ENCODE results near the gene GRPEL1. TPM values are rescaled to one million over a fixed set of nuclear protein-coding genes. Genes with fewer than 3 reads are reported as not detected.

GRPEL1 gene
- total RNA-seq, 1 experiment from 2014 or later: 49.9 TPM

- no peaks in the 10 kb centered on the region for H3K9me2 ChIP-seq (ENCODE audit: insufficient read depth)
- H3K9me3 ChIP-seq (ENCODE audit: insufficient read depth, low read depth): no peaks in the 10 kb centered on the region
- H3K27me3 ChIP-seq (ENCODE audit: insufficient read depth, low read depth): no peaks in the 10 kb centered on the region
- 0 out of 2 replicates have a peak, but pooled peaks cover 4% of the 10 kb centered on the region for H4K20me1 ChIP-seq (ENCODE audit: insufficient read depth)
- H3K4me3 ChIP-seq: peak within 1 kb of the TSS; percentile 86
- intact Hi-C loops (cut with micrococcal nuclease; ENCODE audit: unreplicated experiment): loop anchor here (1.0 to 2.0 kb wide), 3 partner anchors 25 to 135 kb away; partner anchors contain the start of genes GRPEL1 and TBC1D14
- H3F3A ChIP-seq (ENCODE audit: insufficient read depth, low read depth): no peaks in the 10 kb centered on the region
- no peak within 1 kb of the TSS for H3K27ac ChIP-seq
- H2AFZ ChIP-seq: peak within 1 kb of the TSS; percentile 91
- peak in 1 of 2 experiments; percentile 46 for DNase-seq
- ChIA-PET CTCF (interaction anchor here (0.6 to 1.5 kb wide), 6 partner anchors 9 to 134 kb away, joined by 3 to 11 read pairs (median 4); no protein-coding TSS in a partner anchor), POLR2A (ENCODE audit: unreplicated experiment) (interaction anchor here (0.5 to 0.7 kb wide), 7 partner anchors 24 to 403 kb away, joined by 3 to 5 read pairs (median 3); partner anchors contain the start of gene GRPEL1)
- H3K36me3 ChIP-seq (ENCODE audit: low read depth): no peaks in the 10 kb centered on the region
- H3K4me2 ChIP-seq: peak within 1 kb of the TSS; percentile 95
- BruUV-seq (replicated peaks): no TSS peak
- H3K79me2 ChIP-seq (ENCODE audit: low read depth): peaks cover 30% of the 10 kb centered on the region
- TF ChIP-seq CTCF (conservative IDR thresholded peaks at IDR 0.05) (no peak), EZH2 (IDR thresholded peaks at IDR 0.05; ENCODE audit: low read depth) (no peak)
- H3K4me1 ChIP-seq (replicated peaks; ENCODE audit: insufficient read depth): 0 out of 2 replicates have a peak, but pooled peaks cover 16% of the 10 kb centered on the region
Observed at GRCh38 chr4:7043284-7044136, 24.4 kb downstream of the GRPEL1 start, which contains the start of gene TADA2B. Gene TADA2B, plus strand, starts transcription at chr4:7043372. Its CDS starts 208 bp downstream, at chr4:7043580.

- Histone ChIP-seq H3K4me2 (peak overlapping the region; percentile 78), H3K27ac (no peak overlapping the region), H3K4me3 (peak overlapping the region; percentile 75), H3K36me3 (ENCODE audit: low read depth) (no peaks in the 10 kb centered on the region), H3F3A (ENCODE audit: insufficient read depth, low read depth) (no peaks in the 10 kb centered on the region), H3K9me2 (ENCODE audit: insufficient read depth) (no peaks in the 10 kb centered on the region), H2AFZ (peak overlapping the region; percentile 91), H3K79me2 (ENCODE audit: low read depth) (peaks cover 28% of the 10 kb centered on the region), H3K4me1 (replicated peaks; ENCODE audit: insufficient read depth) (0 out of 2 replicates have a peak, but pooled peaks cover 16% of the 10 kb centered on the region), H3K27me3 (ENCODE audit: insufficient read depth, low read depth) (no peaks in the 10 kb centered on the region), H4K20me1 (ENCODE audit: insufficient read depth) (0 out of 2 replicates have a peak, but pooled peaks cover 4% of the 10 kb centered on the region), H3K9me3 (ENCODE audit: insufficient read depth, low read depth) (no peaks in the 10 kb centered on the region)
- ChIA-PET POLR2A (ENCODE audit: unreplicated experiment) (interaction anchor here (0.6 to 0.7 kb wide), 4 partner anchors 169 to 402 kb away, joined by 3 to 5 read pairs (median 4); no protein-coding TSS in a partner anchor), CTCF (interaction anchor here (0.6 to 1.5 kb wide), 11 partner anchors 8 to 604 kb away, joined by 3 to 11 read pairs (median 3); no protein-coding TSS in a partner anchor)
- TF ChIP-seq EZH2 (IDR thresholded peaks at IDR 0.05; ENCODE audit: low read depth): no peak
- no peak for TF ChIP-seq CTCF (conservative IDR thresholded peaks at IDR 0.05)
- DNase-seq: peak; percentile 87 to 98
- intact Hi-C loops (cut with micrococcal nuclease; ENCODE audit: unreplicated experiment): loop anchor here (1.0 to 2.0 kb wide), 3 partner anchors 26 to 134 kb away; partner anchors contain the start of genes GRPEL1 and TBC1D14
- no TSS peak for BruUV-seq (replicated peaks)
Observed at GRCh38 chr4:7042503-7043283, 25.2 kb downstream of the GRPEL1 start.
